Renal cortical epithelial cell (primary cell): Measurements from ENCODE around the gene RFNG. TPM values are rescaled to one million over a fixed set of nuclear protein-coding genes. Genes with fewer than 3 reads are reported as not detected.

Experiments used
- DNase-seq: peaks from one replicate; pipeline ENCODE4 v3.0.0-alpha.2; 2011; ENCODE audit warnings: low read depth
- total RNA-seq: library from RNA; depleted of rRNA; stranded (reverse); fragments of >200 nt; gene quantifications from 2 replicates; pipeline ENCODE4 v1.2.3, GENCODE V29; 2014

Gene RFNG
- total RNA-seq, 1 donor from 2014 or later: 31.0 TPM

DNA sequence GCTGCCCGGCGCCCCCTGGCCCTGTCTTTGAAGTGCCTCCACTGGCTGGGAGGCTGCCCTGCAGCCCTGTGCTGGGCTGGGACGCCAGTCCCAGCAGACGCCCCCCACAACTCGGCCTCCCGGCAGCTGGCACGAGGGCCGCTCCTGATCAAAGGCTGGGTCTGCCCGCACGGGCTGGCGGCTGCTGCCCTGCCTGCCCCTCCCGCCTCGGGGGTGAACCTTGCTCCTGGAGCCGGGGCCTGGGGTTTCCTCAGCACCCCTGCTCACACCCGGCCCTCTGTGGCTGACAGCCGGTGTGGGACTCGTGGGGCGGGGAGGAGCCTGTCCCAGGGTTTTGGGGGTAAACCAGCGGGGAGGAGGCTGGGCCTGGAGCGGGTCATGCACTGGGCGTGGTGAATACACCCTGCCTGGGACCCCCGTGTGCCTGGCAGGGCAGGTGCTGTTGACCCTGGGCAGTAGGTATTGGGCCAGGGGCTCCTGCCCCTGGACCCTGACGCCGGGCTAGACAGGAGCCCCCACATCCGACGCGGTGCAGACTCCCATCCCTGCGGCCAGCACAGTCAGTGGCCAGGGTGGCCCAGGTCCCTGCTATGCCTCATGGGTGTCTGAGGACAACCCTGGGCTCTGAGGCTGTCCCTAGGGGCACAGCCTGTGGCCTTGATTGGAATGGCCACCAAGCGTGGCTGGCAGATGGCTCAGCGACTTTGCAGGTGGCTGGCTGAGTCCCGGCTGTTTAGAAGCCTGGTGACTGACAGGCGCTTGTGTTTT lies 50.6 kb downstream of the RFNG start:
- no peak for DNase-seq

DNA sequence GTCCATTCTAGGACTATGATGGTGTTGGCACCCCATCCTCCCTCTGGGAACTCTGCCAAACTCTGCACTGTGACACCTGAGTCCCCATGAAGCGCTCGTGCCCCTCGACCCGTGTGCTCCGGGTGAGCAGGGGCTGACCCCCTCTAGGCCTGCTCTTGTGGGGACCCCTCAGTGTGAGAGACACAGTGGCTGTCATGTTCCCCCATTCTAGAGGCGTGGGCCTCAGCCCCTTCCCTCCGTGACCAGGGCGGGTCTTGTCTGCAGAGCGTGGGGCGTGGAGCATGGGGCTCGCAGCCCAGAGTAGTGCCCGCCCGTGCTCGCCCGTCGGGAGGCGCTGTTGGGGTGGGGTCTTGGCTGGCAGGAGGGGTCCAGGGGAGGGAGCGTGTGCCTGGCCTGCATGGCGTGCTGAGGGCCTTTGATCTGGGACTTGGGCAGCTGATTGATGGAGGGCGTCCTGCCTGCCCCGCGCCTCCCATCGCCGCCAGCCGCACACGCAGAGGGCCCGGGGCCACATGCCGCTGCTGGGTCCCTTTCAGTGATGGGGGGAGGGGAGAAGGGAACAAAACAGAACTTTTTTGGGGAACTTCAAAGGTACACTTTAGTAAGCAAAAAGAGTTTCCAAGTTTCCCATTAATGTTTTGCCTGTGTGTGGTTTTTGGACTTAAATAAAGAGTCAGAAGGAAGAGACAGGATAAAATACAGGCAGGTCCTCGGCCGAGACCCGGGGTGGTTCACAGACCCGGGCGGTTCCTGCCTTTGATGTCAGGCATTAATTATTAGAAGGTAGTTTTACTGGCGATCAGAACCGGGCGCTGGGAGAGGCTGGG lies 51.4 kb downstream of the RFNG start:
- no peak for DNase-seq

DNA sequence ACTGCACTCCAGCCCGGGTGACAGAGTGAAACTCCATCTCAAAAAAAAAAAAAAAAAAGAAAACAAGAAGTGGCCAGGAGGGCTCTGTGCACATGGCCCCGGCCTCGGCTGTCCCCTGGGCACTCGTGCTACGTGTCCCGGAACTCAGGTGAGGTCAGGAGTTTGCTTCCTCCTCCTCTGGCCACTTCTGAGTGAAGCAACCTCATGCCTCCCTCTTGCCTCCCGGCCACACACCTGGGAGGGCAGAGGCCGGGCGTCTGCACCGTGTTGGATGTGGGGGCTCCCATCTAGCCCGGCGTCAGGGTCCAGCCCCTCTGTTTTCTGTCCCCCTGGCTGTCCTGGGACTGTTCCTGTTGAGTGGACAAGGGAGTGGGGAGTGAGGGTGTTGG lies 52.0 kb downstream of the RFNG start:
- no peak for DNase-seq

DNA sequence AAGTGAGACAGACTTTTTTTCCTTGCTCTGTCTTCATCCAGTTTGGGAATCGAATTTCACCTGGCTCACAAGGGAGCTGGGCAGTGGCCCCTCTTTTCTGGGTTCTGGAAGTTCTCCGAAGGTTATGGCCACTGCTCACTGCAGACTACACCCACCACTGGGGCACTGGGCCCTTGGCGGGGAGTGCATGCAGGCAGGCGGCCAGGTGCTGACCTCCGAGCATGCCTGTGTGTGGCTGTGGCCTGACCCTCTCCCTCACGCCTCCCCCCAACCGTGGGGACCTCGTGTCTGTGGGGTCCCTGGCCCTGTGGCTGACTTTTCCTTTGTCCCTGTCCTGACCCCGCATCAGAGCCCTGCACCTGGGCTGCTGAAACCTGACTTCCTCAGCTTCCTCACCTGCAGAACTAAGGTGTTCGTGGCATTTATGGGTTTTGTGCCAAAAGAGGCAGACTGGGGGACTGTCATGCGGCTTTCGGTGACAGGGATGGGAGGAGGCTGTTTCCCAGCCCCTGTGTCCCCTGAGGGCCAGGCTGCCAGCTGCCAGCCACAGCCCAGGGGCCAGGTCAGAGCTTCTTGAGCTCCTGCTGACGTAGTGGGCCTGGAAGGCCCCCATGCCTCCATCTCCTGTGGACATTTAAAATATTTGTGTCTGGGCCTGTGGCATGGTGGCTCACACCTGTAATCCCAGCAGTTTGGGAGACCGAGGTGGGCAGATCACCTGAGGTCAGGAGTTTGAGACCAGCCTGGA lies 52.7 kb downstream of the RFNG start:
- no peak for DNase-seq

DNA sequence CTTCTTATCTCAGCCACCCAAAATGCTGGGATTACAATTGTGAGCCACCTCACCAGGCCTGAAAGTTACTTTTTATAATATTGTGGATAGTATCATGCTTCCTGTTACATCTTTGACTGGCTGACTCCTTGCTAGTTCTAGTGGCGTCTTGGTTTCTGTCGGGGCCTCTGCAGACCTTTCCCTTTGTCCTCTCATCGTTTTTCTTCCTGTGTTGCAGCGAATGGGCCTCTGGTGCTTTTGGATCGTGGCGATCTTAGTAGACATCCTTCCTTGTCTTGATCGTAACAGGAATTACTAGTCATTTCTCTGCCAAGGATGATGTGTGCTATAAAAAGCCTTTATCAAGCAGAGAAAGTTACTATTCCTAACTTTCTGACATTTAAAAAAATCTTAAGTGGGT lies 53.4 kb downstream of the RFNG start:
- DNase-seq: no peak

Other genes starting within 250 kb of the RFNG start
- not detected in 2 replicates for gene GCGR, start 247.7 kb downstream of the RFNG start, total RNA-seq
- gene MCRIP1, start 218.5 kb downstream of the RFNG start, total RNA-seq: 55.0 and 101 TPM in 2 replicates
- not detected in 2 replicates for gene PPP1R27, start 216.8 kb downstream of the RFNG start, total RNA-seq
- 1,064 and 1,065 TPM in 2 replicates for gene P4HB, start 191.3 kb downstream of the RFNG start, total RNA-seq
- 161 and 237 TPM in 2 replicates for gene ARHGDIA, start 180.5 kb downstream of the RFNG start, total RNA-seq
- gene ALYREF, start 160.2 kb downstream of the RFNG start, total RNA-seq: 46.8 and 109 TPM in 2 replicates
- 77.3 and 104 TPM in 2 replicates for gene ANAPC11, start 160.1 kb downstream of the RFNG start, total RNA-seq
- gene NPB, start 149.6 kb downstream of the RFNG start, total RNA-seq: 0.25 and 3.3 TPM in 2 replicates
- gene PCYT2, start 140.4 kb downstream of the RFNG start, total RNA-seq: 18.6 and 47.2 TPM in 2 replicates
- 17.9 and 20.4 TPM in 2 replicates for gene SIRT7, start 133.6 kb downstream of the RFNG start, total RNA-seq
- 11.3 and 14.4 TPM in 2 replicates for gene MAFG, start 124.1 kb downstream of the RFNG start, total RNA-seq
- 69.3 and 122 TPM in 2 replicates for gene PYCR1, start 114.5 kb downstream of the RFNG start, total RNA-seq
- not detected in 2 replicates for gene MYADML2, start 104.6 kb downstream of the RFNG start, total RNA-seq
- 0.05 TPM in 1 of 2 replicates, not detected in the other for gene NOTUM, start 90.6 kb downstream of the RFNG start, total RNA-seq
- 12.6 and 18.8 TPM in 2 replicates for gene ASPSCR1, start 74.2 kb downstream of the RFNG start, total RNA-seq
- 13.6 and 63.6 TPM in 2 replicates for gene CENPX, start 28.9 kb downstream of the RFNG start, total RNA-seq
- 15.2 and 15.8 TPM in 2 replicates for gene LRRC45, start 28.5 kb downstream of the RFNG start, total RNA-seq
- 7.7 and 16.8 TPM in 2 replicates for gene RAC3, start 20.1 kb downstream of the RFNG start, total RNA-seq
- gene DCXR, start 14.1 kb downstream of the RFNG start, total RNA-seq: 19.4 and 35.4 TPM in 2 replicates
- 112 and 119 TPM in 2 replicates for gene GPS1, start 87 bp upstream of the RFNG start, total RNA-seq
- gene DUS1L, start 14.0 kb upstream of the RFNG start, total RNA-seq: 66.3 and 79.9 TPM in 2 replicates
- 84.0 and 103 TPM in 2 replicates for gene FASN, start 46.4 kb upstream of the RFNG start, total RNA-seq
- 7.3 and 28.2 TPM in 2 replicates for gene CCDC57, start 161.0 kb upstream of the RFNG start, total RNA-seq
- 290 and 393 TPM in 2 replicates for gene SLC16A3, start 177.2 kb upstream of the RFNG start, total RNA-seq
- gene CSNK1D, start 221.9 kb upstream of the RFNG start, total RNA-seq: 55.4 and 115 TPM in 2 replicates